SK-N-SH (cell line): ENCODE measurements around the gene PIP4K2B. TPM values are rescaled to one million over a fixed set of nuclear protein-coding genes. Genes with fewer than 3 reads are reported as not detected.

ENCODE experiments used
- CTCF ChIA-PET: fragments of 300-600, 350-600 bp; formaldehyde crosslinking; extraction: SDS; loops from one replicate; lab custom pipeline; 2021; lab: Yijun Ruan, JAX
- POLR2A ChIA-PET: fragments of 350-600 bp; sonication (Branson Sonifier 250); formaldehyde crosslinking; extraction: SDS; loops from one replicate; lab custom pipeline; 2020; ENCODE audit warnings: antibody characterized with exemption, inconsistent platforms; lab: Yijun Ruan, JAX
- DNase-seq: peaks from one replicate; pipeline ENCODE4 v3.0.0; 2012
- H2AFZ ChIP-seq: fragments of 200-600 bp; sonication (generic); 2 replicates; pipeline ENCODE4 v1.8.1; 2016; ENCODE audit warnings: antibody characterized with exemption, mild to moderate bottlenecking, low read depth
- H3F3A ChIP-seq: fragments of 200-600 bp; sonication (generic); replicated peaks from 2 replicates; pipeline ENCODE3; 2016; ENCODE audit warnings: antibody characterized with exemption, mild to moderate bottlenecking; ENCODE audit not compliant: insufficient read depth
- H3K27ac ChIP-seq, 2 experiments: fragments of 200-500 bp in 1 of 2; fragments of 200-600 bp in 1 of 2; sonication (Bioruptor generic) in 1 of 2; sonication (generic), shearing (Covaris generic) in 1 of 2; 2 replicates each; pipeline versions ENCODE4 v1.5.1 to v1.6.1; 2014 to 2016; ENCODE audit warnings: low read depth in 2 of 2, inconsistent platforms in 1 of 2, low read length in 1 of 2, mild to moderate bottlenecking in 1 of 2, mixed read lengths in 1 of 2
- H3K27me3 ChIP-seq: fragments of 200-600 bp; sonication (generic), shearing (Covaris generic); 2 replicates; pipeline ENCODE4 v1.6.1; 2016; ENCODE audit warnings: mixed run types; ENCODE audit not compliant: insufficient read depth
- H3K36me3 ChIP-seq, 2 experiments: fragments of 200-500 bp in 1 of 2; fragments of 200-600 bp in 1 of 2; sonication (Bioruptor generic) in 1 of 2; sonication (generic) in 1 of 2; replicated peaks in 1 of 2; 2 replicates each; pipeline versions ENCODE3 to v1.5.1; 2014 to 2016; ENCODE audit warnings: low read length in 1 of 2, mild to moderate bottlenecking in 1 of 2; ENCODE audit not compliant: insufficient read depth in 2 of 2, control insufficient read depth in 1 of 2
- H3K4me1 ChIP-seq, 2 experiments: fragments of 200-500 bp in 1 of 2; fragments of 200-600 bp in 1 of 2; sonication (Bioruptor generic) in 1 of 2; sonication (generic), shearing (Covaris generic) in 1 of 2; 2 replicates each; pipeline versions ENCODE4 v1.5.1 to v1.6.1; 2014 to 2016; ENCODE audit warnings: low read depth in 1 of 2, low read length in 1 of 2, mixed run types in 1 of 2; ENCODE audit not compliant: insufficient read depth in 2 of 2, control insufficient read depth in 1 of 2
- H3K4me2 ChIP-seq: fragments of 200-600 bp; sonication (generic), shearing (Covaris generic); 2 replicates; pipeline ENCODE4 v1.6.1; 2017; ENCODE audit warnings: mixed run types
- H3K4me3 ChIP-seq, 2 experiments: fragments of 200-500 bp in 1 of 2; fragments of 200-600 bp in 1 of 2; sonication (Bioruptor generic) in 1 of 2; sonication (generic), shearing (Covaris generic) in 1 of 2; 2 replicates each; pipeline versions ENCODE4 v1.5.1 to v1.8.1; 2014 to 2016; ENCODE audit warnings: low read depth in 2 of 2, inconsistent platforms in 1 of 2, low read length in 1 of 2, mild to moderate bottlenecking in 1 of 2, mixed read lengths in 1 of 2, moderate library complexity in 1 of 2
- H3K79me2 ChIP-seq: fragments of 200-600 bp; sonication (generic); 2 replicates; pipeline ENCODE4 v1.8.1; 2017; ENCODE audit warnings: mild to moderate bottlenecking; ENCODE audit not compliant: insufficient read depth
- H3K9ac ChIP-seq: fragments of 200-600 bp; sonication (generic); 2 replicates; pipeline ENCODE4 v1.6.1; 2017; ENCODE audit warnings: mixed run types
- H3K9me2 ChIP-seq: fragments of 200-600 bp; sonication (generic); 2 replicates; pipeline ENCODE4 v1.6.1; 2017; ENCODE audit warnings: mixed run types
- H3K9me3 ChIP-seq: fragments of 200-600 bp; sonication (generic); 2 replicates; pipeline ENCODE4 v1.6.1; 2017; ENCODE audit warnings: mixed run types, mild to moderate bottlenecking, moderate library complexity
- H4K20me1 ChIP-seq: fragments of 200-600 bp; sonication (generic); 2 replicates; pipeline ENCODE4 v1.6.1; 2017; ENCODE audit warnings: mild to moderate bottlenecking, mixed run types; ENCODE audit not compliant: insufficient read depth
- FOXM1 ChIP-seq: IDR thresholded peaks from 2 replicates; pipeline ENCODE4 v1.4.0; 2012; ENCODE audit warnings: low read depth, mild to moderate bottlenecking
- GABPA ChIP-seq: IDR thresholded peaks from 2 replicates; pipeline ENCODE4 v1.4.0; 2012; ENCODE audit warnings: low read depth, mild to moderate bottlenecking
- GATA2 ChIP-seq: sonication (generic); formaldehyde crosslinking; IDR thresholded peaks from 2 replicates; pipeline ENCODE4 v1.5.0; 2020; ENCODE audit warnings: mild to moderate bottlenecking, missing genetic modification reagents
- IRF3 ChIP-seq: fragments of 150-350 bp; IDR thresholded peaks from 2 replicates; pipeline ENCODE4 v1.6.1; 2016; ENCODE audit warnings: mild to moderate bottlenecking, low read depth, low read length
- RCOR1 ChIP-seq: fragments of 150-350 bp; IDR thresholded peaks from 2 replicates; pipeline ENCODE4 v1.6.1; 2017; ENCODE audit warnings: antibody characterized with exemption, low read length
- RXRA ChIP-seq: IDR thresholded peaks from 2 replicates; pipeline ENCODE4 v1.4.0; 2012; ENCODE audit warnings: low read depth, mild to moderate bottlenecking, borderline replicate concordance
- USF2 ChIP-seq: fragments of 150-350 bp; IDR thresholded peaks from 2 replicates; pipeline ENCODE4 v1.6.1; 2017; ENCODE audit warnings: antibody characterized with exemption, low read length, low read depth, borderline replicate concordance
- WGBS: methylation state at CpG from one replicate; pipeline ENCODE4 v1.1.6; 2017; ENCODE audit warnings: low lambda C conversion rate; 5-methylcytosine and 5-hydroxymethylcytosine counted together
- polyA plus RNA-seq, 3 experiments: library from polyadenylated mRNA; depleted of rRNA; stranded (reverse); fragments of >200 nt; gene quantifications; 2 replicates each; pipeline ENCODE4 v1.2.3, GENCODE V29; 2012
- TF ChIP-seq, protein P1 (sequence below): IDR thresholded peaks from 2 replicates; pipeline ENCODE4 v1.6.1; 2012; ENCODE audit warnings: mild to moderate bottlenecking, low read depth, low read length, moderate library complexity
- TF ChIP-seq, protein P2 (sequence below): IDR thresholded peaks from 2 replicates; pipeline ENCODE4 v1.4.0; 2012; ENCODE audit warnings: low read depth

The PIP4K2B gene
- polyA plus RNA-seq, 1 of the 3 experiments (the other 2 are of a cell fraction): 29.8 TPM

GRCh38 chr17:38746849-38747462, 52.4 kb downstream of the PIP4K2B start:
- Histone ChIP-seq H3K9me3 (no peaks in the 10 kb centered on the region), H3K4me1 (peaks cover 9 to 53% of the 10 kb centered on the region in 2 experiments; a peak in 2 of 4 replicates), H3K27me3 (no peaks in the 10 kb centered on the region), H2AFZ (no peak overlapping the region), H3F3A (peaks cover 6% of the 10 kb centered on the region), H3K9ac (peak overlapping the region; percentile 90), H3K27ac (peak overlapping the region; percentile 71 to 95; a peak in 3 of 4 replicates), H3K4me3 (peak overlapping the region; percentile 86 to 93), H3K79me2 (peaks cover 73% of the 10 kb centered on the region)
- ChIA-PET POLR2A (interaction anchor here (0.9 to 2.4 kb wide), 3 partner anchors 11 to 179 kb away, joined by 3 to 9 read pairs (median 8); partner anchors contain the start of genes CISD3 and LASP1NB), CTCF (interaction anchor here (1.1 to 7.4 kb wide), 3 partner anchors 13 to 79 kb away, joined by 3 to 88 read pairs (median 4); partner anchors contain the start of gene CISD3)
- DNase-seq: no peak
- TF ChIP-seq RCOR1 (no peak), FOXM1 (no peak), USF2 (no peak), GABPA (no peak), GATA2 (CRISPR knock-in tag) (no peak), RXRA (no peak), IRF3 (no peak)
- TF ChIP-seq, protein P1, sequence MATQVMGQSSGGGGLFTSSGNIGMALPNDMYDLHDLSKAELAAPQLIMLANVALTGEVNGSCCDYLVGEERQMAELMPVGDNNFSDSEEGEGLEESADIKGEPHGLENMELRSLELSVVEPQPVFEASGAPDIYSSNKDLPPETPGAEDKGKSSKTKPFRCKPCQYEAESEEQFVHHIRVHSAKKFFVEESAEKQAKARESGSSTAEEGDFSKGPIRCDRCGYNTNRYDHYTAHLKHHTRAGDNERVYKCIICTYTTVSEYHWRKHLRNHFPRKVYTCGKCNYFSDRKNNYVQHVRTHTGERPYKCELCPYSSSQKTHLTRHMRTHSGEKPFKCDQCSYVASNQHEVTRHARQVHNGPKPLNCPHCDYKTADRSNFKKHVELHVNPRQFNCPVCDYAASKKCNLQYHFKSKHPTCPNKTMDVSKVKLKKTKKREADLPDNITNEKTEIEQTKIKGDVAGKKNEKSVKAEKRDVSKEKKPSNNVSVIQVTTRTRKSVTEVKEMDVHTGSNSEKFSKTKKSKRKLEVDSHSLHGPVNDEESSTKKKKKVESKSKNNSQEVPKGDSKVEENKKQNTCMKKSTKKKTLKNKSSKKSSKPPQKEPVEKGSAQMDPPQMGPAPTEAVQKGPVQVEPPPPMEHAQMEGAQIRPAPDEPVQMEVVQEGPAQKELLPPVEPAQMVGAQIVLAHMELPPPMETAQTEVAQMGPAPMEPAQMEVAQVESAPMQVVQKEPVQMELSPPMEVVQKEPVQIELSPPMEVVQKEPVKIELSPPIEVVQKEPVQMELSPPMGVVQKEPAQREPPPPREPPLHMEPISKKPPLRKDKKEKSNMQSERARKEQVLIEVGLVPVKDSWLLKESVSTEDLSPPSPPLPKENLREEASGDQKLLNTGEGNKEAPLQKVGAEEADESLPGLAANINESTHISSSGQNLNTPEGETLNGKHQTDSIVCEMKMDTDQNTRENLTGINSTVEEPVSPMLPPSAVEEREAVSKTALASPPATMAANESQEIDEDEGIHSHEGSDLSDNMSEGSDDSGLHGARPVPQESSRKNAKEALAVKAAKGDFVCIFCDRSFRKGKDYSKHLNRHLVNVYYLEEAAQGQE: no peak
- TF ChIP-seq, protein P2, sequence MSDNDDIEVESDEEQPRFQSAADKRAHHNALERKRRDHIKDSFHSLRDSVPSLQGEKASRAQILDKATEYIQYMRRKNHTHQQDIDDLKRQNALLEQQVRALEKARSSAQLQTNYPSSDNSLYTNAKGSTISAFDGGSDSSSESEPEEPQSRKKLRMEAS: no peak
- TF ChIP-seq, all 33 proteins: peak for 0
- no peaks in the 10 kb centered on the region for H3K9me2 ChIP-seq
- H3K4me2 ChIP-seq: peak overlapping the region; percentile 99
- H4K20me1 ChIP-seq: peaks cover 51% of the 10 kb centered on the region
- WGBS: 3% methylated on average over 8 of the region's 21 CpGs
- H3K36me3 ChIP-seq: no peaks in the 10 kb centered on the region
